NCI-H510A treated with DMSO at 0.1 percent for 48 hours (cell line): Measurements from ENCODE around the gene USPL1.
"Not testable (repeated sequence)": the region's sequence is repeated elsewhere in the genome, so short reads cannot be mapped to it uniquely, and the experiment has no call there.

Experiments
- DNase-seq: peaks from one replicate; lab custom pipeline; 2025; lab: John Stamatoyannopoulos, UW

USPL1 gene

GRCh38 chr13:30615866-30616541 is 1.7 kb upstream of the USPL1 start:
- DNase-seq = no peak

GRCh38 chr13:30616927-30617314 is 799 bp upstream of the USPL1 start:
- peak; percentile 62 for DNase-seq

GRCh38 chr13:30618186-30618929 is 638 bp downstream of the USPL1 start:
- no peak for DNase-seq

- no peak for DNase-seq
Observed at GRCh38 chr13:30618930-30619279, 1.2 kb downstream of the USPL1 start.

GRCh38 chr13:30619731-30620130 is 2.0 kb downstream of the USPL1 start:
- DNase-seq = no peak

- DNase-seq = no peak
Observed at GRCh38 chr13:30620941-30621340, 3.2 kb downstream of the USPL1 start.

- no peak for DNase-seq
Observed at GRCh38 chr13:30622551-30622950, 4.8 kb downstream of the USPL1 start.

- no peak for DNase-seq
Observed at GRCh38 chr13:30623392-30623791, 5.7 kb downstream of the USPL1 start.

- no peak for DNase-seq
Observed at GRCh38 chr13:30624630-30625029, 6.9 kb downstream of the USPL1 start.

- DNase-seq = no peak
Observed at GRCh38 chr13:30629527-30629926, 11.8 kb downstream of the USPL1 start.

GRCh38 chr13:30633861-30634260 is 16.1 kb downstream of the USPL1 start:
- DNase-seq = no peak

- DNase-seq = no peak
Observed at GRCh38 chr13:30634838-30635237, 17.1 kb downstream of the USPL1 start.

- DNase-seq = no peak
Observed at GRCh38 chr13:30638301-30638700, 20.6 kb downstream of the USPL1 start.

- no peak for DNase-seq
Observed at GRCh38 chr13:30639671-30640070, 22.0 kb downstream of the USPL1 start.

GRCh38 chr13:30641173-30641572 is 23.5 kb downstream of the USPL1 start:
- DNase-seq = not testable (repeated sequence)

- DNase-seq = no peak
Observed at GRCh38 chr13:30645629-30646028, 27.9 kb downstream of the USPL1 start.

- DNase-seq = no peak
Observed at GRCh38 chr13:30647420-30647819, 29.7 kb downstream of the USPL1 start.

- no peak for DNase-seq
Observed at GRCh38 chr13:30647824-30648521, 30.3 kb downstream of the USPL1 start.

GRCh38 chr13:30648522-30649012 is 30.8 kb downstream of the USPL1 start:
- no peak for DNase-seq

- DNase-seq = not testable (repeated sequence)
Observed at GRCh38 chr13:30651648-30652047, 33.9 kb downstream of the USPL1 start.

GRCh38 chr13:30652746-30653386 is 35.1 kb downstream of the USPL1 start:
- no peak for DNase-seq

GRCh38 chr13:30654430-30654829 is 36.7 kb downstream of the USPL1 start:
- DNase-seq = no peak
